Endothelial cell of umbilical vein (primary cell): Measurements from ENCODE around the gene GZF1. TPM values are rescaled to one million over a fixed set of nuclear protein-coding genes. Genes with fewer than 3 reads are reported as not detected.

ENCODE experiments used
- BruUV-seq: library from RNA; stranded (reverse); fragments of 400-500 nt; replicated peaks from 2 replicates; lab custom pipeline; 2021; lab: Mats Ljungman, UMichigan
- CTCF ChIA-PET: fragments of 300-600, 350-600 bp; sonication (Branson Sonifier 250); formaldehyde crosslinking; loops from one replicate; lab custom pipeline; 2021; ENCODE audit warnings: antibody characterized with exemption, inconsistent platforms; lab: Charles Lee
- POLR2A ChIA-PET: fragments of 300-600, 350-600 bp; sonication (Branson Sonifier 250); formaldehyde crosslinking; loops from one replicate; lab custom pipeline; 2021; ENCODE audit warnings: antibody characterized with exemption, inconsistent platforms; lab: Charles Lee
- DNase-seq: peaks from one replicate; pipeline ENCODE4 v3.0.0-alpha.2; 2011; ENCODE audit warnings: low read depth, low spot score
- FAIRE-seq: peaks from 2 replicates; lab custom pipeline; 2011; peaks lifted over from hg19 to GRCh38; lab: Jason Lieb, UNC
- H2AFZ ChIP-seq: 2 replicates; pipeline ENCODE4 v1.6.0; 2012; ENCODE audit warnings: low read depth, low read length, control low read depth, inconsistent platforms
- H3K27ac ChIP-seq: 2 replicates; pipeline ENCODE4 v1.5.1; 2011; ENCODE audit warnings: low read depth, mild to moderate bottlenecking, control low read depth, low read length, moderate library complexity; ENCODE audit not compliant: insufficient read depth
- H3K27me3 ChIP-seq, 2 experiments: 2 replicates each; pipeline versions ENCODE4 v1.6.0 to v1.6.1; 2011; ENCODE audit warnings: low read length in 2 of 2, mixed read lengths in 1 of 2; ENCODE audit not compliant: control insufficient read depth in 2 of 2, insufficient read depth in 2 of 2
- H3K36me3 ChIP-seq, 2 experiments: 2 replicates in 1 of 2; 3 replicates in 1 of 2; pipeline ENCODE4 v1.5.1; 2011; ENCODE audit warnings: low read length in 2 of 2, mild to moderate bottlenecking in 1 of 2, moderate library complexity in 1 of 2; ENCODE audit not compliant: control insufficient read depth in 2 of 2, insufficient read depth in 2 of 2; ENCODE audit errors: extremely low read depth in 1 of 2
- H3K4me1 ChIP-seq: 3 replicates; pipeline ENCODE4 v1.5.1; 2011; ENCODE audit warnings: mild to moderate bottlenecking, low read length; ENCODE audit not compliant: control insufficient read depth, insufficient read depth; ENCODE audit errors: extremely low read depth
- H3K4me2 ChIP-seq: 2 replicates; pipeline ENCODE4 v1.6.1; 2011; ENCODE audit warnings: low read length, control low read depth, mixed read lengths; ENCODE audit not compliant: insufficient read depth
- H3K4me3 ChIP-seq, 3 experiments: fragments of 200-600 bp in 1 of 3; sonication (generic), shearing (Covaris generic) in 1 of 3; replicated peaks in 1 of 3; 2 replicates each; pipeline ENCODE4 v1.5.1; 2011 to 2016; ENCODE audit warnings: control low read depth in 3 of 3, low read length in 3 of 3, mild to moderate bottlenecking in 2 of 3, inconsistent platforms in 1 of 3, low read depth in 1 of 3, moderate library complexity in 1 of 3; ENCODE audit not compliant: insufficient read depth in 1 of 3
- H3K79me2 ChIP-seq: 2 replicates; pipeline ENCODE4 v1.6.0; 2012; ENCODE audit warnings: low read length, inconsistent platforms; ENCODE audit not compliant: control insufficient read depth, insufficient read depth
- H3K9ac ChIP-seq: replicated peaks from 2 replicates; pipeline ENCODE3; 2011; ENCODE audit warnings: low read length, control low read depth; ENCODE audit not compliant: insufficient read depth; ENCODE audit errors: extremely low read depth
- H3K9me1 ChIP-seq: replicated peaks from 3 replicates; pipeline ENCODE4 v1.6.0; 2011; ENCODE audit warnings: mild to moderate bottlenecking, low read length; ENCODE audit not compliant: control insufficient read depth, insufficient read depth; ENCODE audit errors: extremely low read depth
- H3K9me3 ChIP-seq: replicated peaks from 2 replicates; pipeline ENCODE4 v1.5.1; 2012; ENCODE audit warnings: low read length, inconsistent platforms; ENCODE audit not compliant: control insufficient read depth, insufficient read depth
- H4K20me1 ChIP-seq: replicated peaks from 2 replicates; pipeline ENCODE3; 2011; ENCODE audit warnings: mild to moderate bottlenecking, low read length; ENCODE audit not compliant: control insufficient read depth, insufficient read depth; ENCODE audit errors: extremely low read depth
- EZH2 ChIP-seq: IDR thresholded peaks from 2 replicates; pipeline ENCODE4 v1.6.1; 2012; ENCODE audit warnings: borderline replicate concordance, low read depth, mild to moderate bottlenecking, moderate library complexity, low read length, inconsistent platforms; ENCODE audit not compliant: severe bottlenecking
- FOS ChIP-seq: IDR thresholded peaks from 2 replicates; pipeline ENCODE4 v1.6.1; 2011; ENCODE audit warnings: mild to moderate bottlenecking, low read length, moderate library complexity, borderline replicate concordance; ENCODE audit not compliant: insufficient read depth
- GATA2 ChIP-seq: IDR thresholded peaks from 2 replicates; pipeline ENCODE4 v1.7.0; 2011; ENCODE audit warnings: low read depth, mild to moderate bottlenecking, moderate library complexity, mixed read lengths, low read length; ENCODE audit not compliant: insufficient read length, insufficient read depth
- JUN ChIP-seq: IDR thresholded peaks from 2 replicates; pipeline ENCODE4 v1.6.1; 2011; ENCODE audit warnings: borderline replicate concordance, low read depth; ENCODE audit not compliant: insufficient read length, insufficient read depth
- MAX ChIP-seq: IDR thresholded peaks from 2 replicates; pipeline ENCODE4 v1.6.1; 2011; ENCODE audit not compliant: insufficient read depth, insufficient read length
- MYC ChIP-seq: IDR thresholded peaks from one replicate; pipeline ENCODE4 v1.6.1; 2011; ENCODE audit warnings: mild to moderate bottlenecking, low read depth, low read length
- POLR2A ChIP-seq: IDR thresholded peaks from 2 replicates; pipeline ENCODE4 v1.6.1; 2012; ENCODE audit warnings: low read depth, mild to moderate bottlenecking, control low read depth, low read length
- POLR2AphosphoS5 ChIP-seq: IDR thresholded peaks from 2 replicates; pipeline ENCODE4 v1.6.1; 2012; ENCODE audit warnings: low read depth, mild to moderate bottlenecking, control low read depth, low read length, moderate library complexity; ENCODE audit not compliant: insufficient read depth
- dilution Hi-C: fragments of 300-500 bp; cut with MboI; formaldehyde crosslinking; loops from one replicate; pipeline ENCODE4 v1.15.0; 2019; ENCODE audit warnings: low sequenced_read_pairs; ENCODE audit not compliant: extremely low pct_ligation_motif_present
- intact Hi-C: fragments of 100-400 bp; cut with micrococcal nuclease; formaldehyde crosslinking; loops from one replicate; pipeline ENCODE4 v1.10.0; 2022
- polyA plus RNA-seq, 4 experiments: library from polyadenylated mRNA; depleted of rRNA in 3 of 4; stranded (reverse) in 3 of 4; unstranded in 1 of 4; fragments of >200 nt; gene quantifications; 2 replicates each; pipeline versions ENCODE4 v1.2.1 to v1.2.3, GENCODE V29; 2011 to 2012; ENCODE audit warnings: missing spikeins in 1 of 4
- total RNA-seq: library from RNA; stranded (reverse); gene quantifications from 2 replicates; pipeline ENCODE4 v1.2.3, GENCODE V29; 2021
- TF ChIP-seq, protein P1 (sequence below), 2 donors: IDR thresholded peaks; 1 replicate in 1 of 2; 2 replicates in 1 of 2; pipeline ENCODE4 v1.5.1; 2011; ENCODE audit warnings: low read length in 2 of 2, mild to moderate bottlenecking in 2 of 2, moderate library complexity in 2 of 2, control low read depth in 1 of 2, inconsistent platforms in 1 of 2, low read depth in 1 of 2; ENCODE audit not compliant: insufficient read depth in 1 of 2; ENCODE audit errors: extremely low read depth in 1 of 2

Gene GZF1
- total and polyA plus RNA-seq, 2 donors (not counting 3 experiments of a cell fraction or from before 2014, with no cell fraction given) = 9.7 to 10.0 TPM

- H3K4me1 ChIP-seq = peaks cover 5% of the 10 kb centered on the region
- no peaks in the 10 kb centered on the region for H3K9me3 ChIP-seq
- no peaks in the 10 kb centered on the region for H3K9me1 ChIP-seq
- no peak overlapping the region for H3K27ac ChIP-seq
- TF ChIP-seq EZH2 = no peak
- no peak for TF ChIP-seq FOS
- TF ChIP-seq GATA2 = no peak
- TF ChIP-seq MYC = no peak
- TF ChIP-seq MAX = no peak
- TF ChIP-seq POLR2A = no peak
- no peak for TF ChIP-seq POLR2AphosphoS5
- TF ChIP-seq, protein P1, sequence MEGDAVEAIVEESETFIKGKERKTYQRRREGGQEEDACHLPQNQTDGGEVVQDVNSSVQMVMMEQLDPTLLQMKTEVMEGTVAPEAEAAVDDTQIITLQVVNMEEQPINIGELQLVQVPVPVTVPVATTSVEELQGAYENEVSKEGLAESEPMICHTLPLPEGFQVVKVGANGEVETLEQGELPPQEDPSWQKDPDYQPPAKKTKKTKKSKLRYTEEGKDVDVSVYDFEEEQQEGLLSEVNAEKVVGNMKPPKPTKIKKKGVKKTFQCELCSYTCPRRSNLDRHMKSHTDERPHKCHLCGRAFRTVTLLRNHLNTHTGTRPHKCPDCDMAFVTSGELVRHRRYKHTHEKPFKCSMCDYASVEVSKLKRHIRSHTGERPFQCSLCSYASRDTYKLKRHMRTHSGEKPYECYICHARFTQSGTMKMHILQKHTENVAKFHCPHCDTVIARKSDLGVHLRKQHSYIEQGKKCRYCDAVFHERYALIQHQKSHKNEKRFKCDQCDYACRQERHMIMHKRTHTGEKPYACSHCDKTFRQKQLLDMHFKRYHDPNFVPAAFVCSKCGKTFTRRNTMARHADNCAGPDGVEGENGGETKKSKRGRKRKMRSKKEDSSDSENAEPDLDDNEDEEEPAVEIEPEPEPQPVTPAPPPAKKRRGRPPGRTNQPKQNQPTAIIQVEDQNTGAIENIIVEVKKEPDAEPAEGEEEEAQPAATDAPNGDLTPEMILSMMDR (IDR thresholded peaks at IDR 0.05; ENCODE audit: extremely low read depth in 1 of 2, insufficient read depth in 1 of 2, low read depth in 1 of 2, low read length in 2 of 2) = no peak
- no peak for TF ChIP-seq JUN
- H3K36me3 ChIP-seq = no peaks in the 10 kb centered on the region
- dilution Hi-C loops (no loop called here), intact Hi-C loops (no loop called here)
- ChIA-PET POLR2A (no interaction called here), CTCF (interaction anchor here (1.5 to 1.9 kb wide), 2 partner anchors 9 to 17 kb away, joined by 4 to 10 read pairs; no protein-coding TSS in a partner anchor)
- FAIRE-seq (no peak), DNase-seq (no peak)
- H3K4me2 ChIP-seq = no peak overlapping the region
- no peaks in the 10 kb centered on the region for H3K27me3 ChIP-seq
- no peak overlapping the region for H3K9ac ChIP-seq
- BruUV-seq = no TSS peak
- peaks cover 3% of the 10 kb centered on the region for H4K20me1 ChIP-seq
- no peak overlapping the region for H2AFZ ChIP-seq
- no peak overlapping the region for H3K4me3 ChIP-seq
- H3K79me2 ChIP-seq = peaks cover 88% of the 10 kb centered on the region
Observed at GRCh38 chr20:23414526-23415188, 52.7 kb downstream of the GZF1 start.
